DMS114 treated with DMSO at 0.1 percent for 48 hours (cell line): ENCODE data around the gene SLC25A21.

Source experiments
- DNase-seq: peaks from one replicate; lab custom pipeline; 2025; ENCODE audit not compliant: unreplicated experiment; lab: John Stamatoyannopoulos, UW

Gene SLC25A21

DNA sequence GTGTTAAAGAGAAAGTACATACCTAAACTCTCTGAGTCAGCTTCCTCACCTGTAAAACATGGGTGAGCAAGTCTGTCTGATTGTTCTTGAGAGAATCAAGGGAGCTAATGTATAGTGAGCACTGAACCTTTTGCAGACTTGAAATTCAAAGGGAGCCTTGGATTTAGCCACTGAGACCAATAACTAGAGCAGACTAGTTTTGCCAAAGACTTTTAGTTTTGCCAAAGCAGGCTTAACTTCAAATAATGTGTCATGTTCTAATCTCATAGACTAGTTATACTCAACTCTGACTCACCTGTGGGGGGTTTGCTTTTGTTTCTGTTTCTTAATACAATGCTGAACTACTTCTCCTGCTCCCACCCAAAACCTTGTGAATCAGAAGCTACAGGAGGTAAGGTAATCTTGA, 123.7 kb downstream of the SLC25A21 start:
- no peak for DNase-seq

DNA sequence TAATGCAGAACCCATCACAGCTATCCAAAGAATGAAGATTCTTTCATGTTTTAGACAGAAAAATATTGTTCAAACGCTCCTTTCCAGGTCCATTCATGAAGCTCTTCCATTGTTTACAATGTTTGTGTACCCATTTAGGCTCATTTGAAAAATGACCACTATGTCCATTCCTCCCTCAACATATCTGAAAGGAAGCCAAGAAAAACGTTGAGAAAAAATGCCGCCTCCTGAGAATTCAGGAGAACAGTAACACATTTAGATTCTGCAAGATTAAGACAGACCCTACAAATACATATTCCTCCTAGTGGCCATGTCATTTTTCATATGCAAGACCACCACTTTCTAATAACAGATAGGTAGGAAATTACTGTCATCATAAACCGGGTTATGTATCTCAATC, 124.4 kb downstream of the SLC25A21 start:
- DNase-seq = no peak

DNA sequence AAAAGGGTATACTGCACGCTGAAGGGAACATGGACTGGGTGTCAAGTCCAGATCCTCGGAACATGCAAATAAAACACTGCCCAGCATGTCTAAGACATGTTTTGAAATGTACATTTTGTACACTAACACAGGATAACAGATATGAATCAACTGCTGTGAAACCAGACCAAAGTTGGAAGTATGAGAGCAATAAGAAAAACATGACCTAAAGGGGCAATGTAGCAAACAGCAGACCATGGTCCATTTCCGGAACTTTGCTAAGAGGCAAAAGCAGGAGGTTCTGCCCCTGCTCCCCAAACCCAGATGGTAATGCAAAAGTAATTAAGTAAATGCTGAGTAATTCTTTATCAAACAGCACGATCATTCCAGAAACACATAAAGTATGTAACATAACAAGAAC, 125.2 kb downstream of the SLC25A21 start:
- DNase-seq = no peak

DNA sequence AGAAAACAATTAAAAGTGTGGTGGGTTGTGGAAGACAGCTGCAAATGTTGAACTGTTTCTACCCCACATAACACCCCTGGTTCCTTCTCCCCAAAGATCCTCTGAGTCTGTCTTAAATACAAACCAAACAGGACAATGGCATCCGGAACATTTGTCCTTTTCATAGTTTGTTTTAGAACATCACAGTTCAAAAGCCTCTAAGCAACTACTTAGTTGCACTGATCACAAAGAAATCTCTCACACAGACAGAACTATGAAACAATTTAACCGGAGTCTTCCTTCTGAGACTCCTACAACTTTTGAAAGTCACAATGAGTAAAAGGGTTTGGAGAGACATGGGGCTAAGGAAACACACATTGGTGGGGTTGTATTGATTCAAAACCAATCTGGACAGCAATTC, 125.6 kb downstream of the SLC25A21 start:
- DNase-seq = no peak

DNA sequence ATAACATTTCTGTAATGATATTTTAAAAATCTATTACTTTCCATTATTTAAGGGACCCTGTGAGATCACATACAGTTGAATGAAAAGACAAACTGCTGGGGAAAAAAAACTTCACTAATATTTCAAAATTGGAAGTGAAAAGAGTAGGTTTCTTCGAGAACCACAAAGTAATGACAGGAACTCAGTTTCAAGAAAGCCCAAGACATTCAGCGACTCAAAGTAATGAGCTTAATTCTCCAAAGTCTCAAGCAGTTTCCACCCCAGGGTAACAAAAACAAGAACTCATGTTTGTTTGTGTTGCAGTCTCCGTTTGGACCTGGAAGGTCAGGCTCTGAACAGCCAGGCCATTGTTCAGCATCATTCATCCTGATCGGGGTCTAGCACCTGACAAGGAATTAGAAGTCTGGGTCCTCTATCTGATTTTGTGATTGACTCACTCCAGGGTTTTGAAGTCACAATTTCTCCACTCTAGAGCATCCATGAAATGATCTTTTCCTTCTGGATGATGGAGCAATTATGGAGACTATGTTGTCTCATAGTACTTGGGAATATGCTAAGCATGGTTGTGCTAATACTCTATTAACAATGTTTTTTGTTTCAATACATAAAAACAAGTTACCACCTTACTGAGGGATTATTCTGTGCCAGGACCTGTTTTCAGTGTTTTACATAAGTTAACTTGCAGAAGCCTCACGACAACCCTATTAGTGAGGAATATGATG, 126.9 kb downstream of the SLC25A21 start:
- DNase-seq = no peak

DNA sequence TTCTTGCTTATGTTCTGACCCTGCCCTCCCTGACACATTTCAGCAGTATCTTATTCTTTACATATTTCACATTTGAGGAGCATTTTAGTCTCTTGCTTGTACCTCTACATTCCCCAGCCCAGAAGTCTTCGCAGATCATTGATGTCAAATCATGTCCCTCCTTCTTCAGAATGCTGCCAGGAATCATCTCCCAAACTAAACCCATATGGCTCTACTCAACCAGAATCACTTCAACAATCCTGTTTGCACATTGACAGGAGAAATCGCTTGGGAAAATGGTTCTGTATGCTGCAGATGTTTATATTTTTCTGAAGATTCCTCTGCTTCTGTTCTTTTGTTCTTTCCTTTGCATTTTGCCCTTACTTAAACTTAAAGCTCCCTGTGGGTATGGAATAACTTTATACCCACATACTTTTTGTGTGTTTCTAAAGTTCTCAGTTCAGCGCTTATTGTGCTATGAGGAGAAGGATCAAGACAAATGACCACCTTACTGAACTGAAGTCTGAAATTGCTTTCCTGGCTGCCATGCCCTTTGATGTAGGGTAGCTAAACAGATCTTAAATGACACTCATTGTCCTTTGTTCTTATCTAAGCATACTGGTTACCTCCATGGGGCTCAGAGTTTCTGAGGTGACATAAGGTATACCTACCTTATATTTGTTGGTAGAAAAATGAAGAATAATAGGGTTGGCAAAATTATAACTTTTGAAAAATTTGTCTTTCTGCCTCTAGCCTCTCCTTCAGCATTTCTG, 134.6 kb downstream of the SLC25A21 start:
- DNase-seq = no peak

DNA sequence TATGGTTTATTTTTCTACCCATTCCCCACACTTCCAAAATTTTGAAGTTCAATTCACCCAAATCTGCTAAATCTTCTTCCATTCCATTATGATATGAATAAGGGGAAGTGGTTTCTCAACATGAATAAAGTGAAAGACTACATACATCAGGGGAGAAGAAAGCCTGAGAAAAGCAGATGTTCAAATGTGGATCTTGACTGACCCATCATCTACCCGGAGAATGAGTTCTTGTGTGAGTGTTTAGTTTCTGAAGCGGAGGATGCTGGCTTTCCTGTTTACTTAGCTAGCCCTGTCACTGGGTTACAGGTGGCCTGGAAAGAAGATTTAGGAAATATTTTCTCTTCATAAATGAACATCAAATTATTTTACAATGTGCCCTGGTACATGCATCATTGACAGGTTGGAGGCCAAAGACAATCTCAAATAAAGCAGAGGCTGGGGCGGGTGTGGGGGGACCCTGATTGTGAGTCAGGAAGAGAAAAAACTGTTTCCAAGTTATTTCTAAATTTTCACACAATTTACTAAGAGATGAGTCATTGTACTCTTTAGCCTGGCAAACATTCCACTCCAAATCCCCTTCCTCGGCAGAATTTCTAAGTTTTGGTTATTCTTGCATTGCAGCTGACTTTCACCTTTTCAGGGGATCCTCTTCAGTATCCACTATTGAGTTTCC, 135.6 kb downstream of the SLC25A21 start:
- no peak for DNase-seq

DNA sequence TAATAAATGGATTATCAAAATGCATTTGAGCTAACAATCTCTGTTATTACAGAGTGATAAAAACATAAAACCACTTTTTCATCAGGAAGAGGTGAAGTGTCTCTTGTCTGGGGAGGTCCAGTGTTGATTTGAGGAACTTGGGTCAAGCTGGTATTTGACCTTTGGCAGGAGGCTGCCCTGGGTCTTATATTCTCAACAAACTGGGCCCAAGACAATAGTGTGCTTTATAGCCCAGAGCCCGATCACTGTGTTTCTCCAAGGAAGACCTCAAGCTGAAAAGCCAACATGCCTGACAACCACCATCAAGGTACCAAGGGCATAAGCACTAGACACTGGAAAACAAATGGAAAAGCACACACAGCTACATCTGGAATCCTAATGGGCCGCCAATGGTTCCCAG, 137.0 kb downstream of the SLC25A21 start:
- DNase-seq = no peak

DNA sequence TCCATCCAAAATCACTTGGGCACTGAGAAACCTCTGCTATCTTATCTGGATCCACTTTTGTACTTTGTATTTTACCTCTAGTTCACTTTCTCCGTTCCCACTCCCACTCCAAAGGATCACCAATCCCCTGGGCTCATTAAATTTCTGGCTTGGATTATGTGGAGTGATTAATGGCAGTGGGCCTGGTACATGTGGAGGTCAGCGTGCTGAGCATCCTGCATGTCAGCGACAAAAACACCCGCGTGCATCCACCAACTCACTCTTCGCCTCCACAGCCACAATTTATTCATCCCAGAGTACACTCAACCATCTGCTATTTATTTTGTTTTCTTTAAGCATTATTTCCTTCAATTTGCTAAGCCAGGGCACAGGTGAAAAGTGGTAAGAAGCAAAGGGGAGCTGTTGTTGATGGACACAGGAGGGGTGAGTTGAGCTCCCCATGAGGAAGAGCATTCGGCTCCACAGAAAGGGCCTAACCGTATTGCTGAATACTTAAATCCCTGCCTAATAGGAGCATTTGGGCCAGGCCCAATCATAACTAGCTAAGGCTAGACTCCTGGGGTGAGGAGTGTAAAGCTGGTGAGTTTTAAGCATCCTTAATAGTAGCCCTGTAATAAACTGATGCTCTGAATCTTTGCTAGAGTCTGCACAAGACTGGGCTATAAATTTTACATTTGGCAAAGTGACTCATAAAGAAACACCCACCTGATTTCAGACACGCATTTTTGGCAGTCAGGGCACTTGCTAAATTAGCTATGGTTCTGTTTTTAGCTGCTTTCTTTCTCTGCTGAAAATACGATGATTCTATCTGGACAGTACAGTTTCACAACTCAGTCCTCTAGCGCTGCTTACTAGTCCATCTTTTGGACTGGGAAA, 137.8 kb downstream of the SLC25A21 start:
- DNase-seq = no peak

DNA sequence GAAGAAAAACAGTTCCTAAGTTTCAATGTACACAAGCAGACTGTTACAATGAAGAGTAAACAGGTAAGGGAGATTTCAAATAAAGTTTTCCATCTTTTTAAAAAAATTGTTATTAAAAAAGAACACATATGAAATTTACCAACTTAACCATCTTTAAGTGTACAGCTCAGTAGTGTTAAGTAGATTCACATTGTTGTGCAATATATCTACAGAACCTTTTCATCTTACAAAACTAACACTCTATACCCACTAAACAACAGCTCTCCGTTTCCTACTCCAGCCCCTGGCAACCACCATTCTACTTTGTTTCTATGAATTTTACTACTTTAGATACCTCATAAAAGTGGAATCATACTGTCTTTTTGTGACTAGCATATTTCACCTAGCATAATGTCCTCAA, 139.5 kb downstream of the SLC25A21 start:
- DNase-seq = no peak

DNA sequence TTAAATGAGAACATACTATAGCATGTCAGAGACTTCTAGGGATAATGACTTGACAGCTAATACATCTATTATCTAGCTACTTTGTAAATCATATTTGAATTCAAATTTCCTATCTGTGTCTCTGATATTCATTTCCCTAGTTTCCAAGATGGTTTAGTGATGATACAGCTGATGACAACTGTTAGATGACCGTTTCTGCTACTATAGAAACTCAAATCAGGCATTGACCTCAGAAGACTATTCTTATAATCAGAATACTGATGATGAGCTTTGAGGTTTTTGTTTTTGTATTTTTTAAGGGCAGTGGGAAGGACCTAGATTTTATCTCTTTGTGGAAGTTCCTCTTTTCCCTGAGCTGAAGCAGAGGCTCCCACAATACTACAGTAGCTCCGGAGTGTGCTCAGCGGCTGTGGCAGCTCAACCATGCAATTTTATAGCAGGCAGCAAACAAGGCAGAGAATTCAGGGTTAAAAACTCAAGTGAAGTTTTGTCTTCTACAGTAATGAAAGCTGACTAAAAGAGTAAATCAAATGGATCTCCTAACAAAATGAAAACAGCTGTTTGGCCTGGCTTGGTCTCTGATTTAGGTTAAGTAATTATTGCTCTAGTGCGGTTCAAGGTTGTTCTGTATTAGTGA, 145.1 kb downstream of the SLC25A21 start:
- DNase-seq = no peak

DNA sequence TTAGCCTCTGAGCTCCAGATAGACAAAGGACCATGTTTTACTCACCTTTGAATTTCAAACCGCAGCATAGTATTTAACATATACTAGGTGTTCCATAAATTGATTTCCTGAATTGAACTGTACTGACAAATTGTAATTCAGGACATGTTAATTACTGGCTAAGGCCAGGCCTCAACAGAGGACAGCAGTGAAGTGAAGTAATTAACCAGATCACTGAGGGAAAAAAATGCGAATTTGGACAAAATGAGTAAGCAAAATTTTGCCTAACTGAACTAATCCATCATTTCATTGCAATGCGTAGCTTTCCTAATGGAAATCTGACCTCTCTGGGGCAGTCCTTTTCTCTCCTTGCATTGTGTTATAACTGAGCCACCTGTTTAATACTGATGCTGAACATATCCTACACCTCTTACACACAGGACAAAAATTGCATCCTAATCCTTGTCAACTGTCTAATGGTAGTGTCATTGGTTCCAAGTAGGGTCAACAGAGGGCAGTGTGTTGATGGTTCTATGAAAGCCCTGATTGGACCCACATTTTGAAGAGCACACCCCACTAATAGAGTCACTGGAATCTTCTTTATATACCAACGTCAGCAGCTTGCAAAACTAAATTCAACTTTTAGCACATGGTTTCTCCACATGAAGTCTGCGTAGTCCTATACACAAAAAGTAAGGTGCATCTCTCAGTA, 148.4 kb downstream of the SLC25A21 start:
- DNase-seq = no peak

DNA sequence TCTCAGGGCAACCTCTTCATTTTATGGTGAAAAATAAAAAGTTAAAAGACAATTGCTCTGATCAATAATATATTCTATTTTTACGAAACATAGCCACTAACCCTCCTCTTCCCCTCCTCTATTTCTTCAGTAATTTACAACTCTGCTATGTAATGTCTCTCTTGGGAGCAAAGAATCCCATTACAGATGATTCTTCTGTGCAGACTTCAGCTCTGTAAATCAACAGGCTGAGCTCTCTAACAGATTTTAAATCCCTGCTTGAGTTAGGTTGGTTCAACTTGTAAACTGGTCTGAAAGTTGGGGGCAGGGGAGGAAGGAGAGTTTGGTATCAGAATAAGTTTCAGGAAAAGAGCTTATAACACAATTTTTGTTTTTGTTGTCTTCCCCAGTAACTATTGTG, 151.0 kb downstream of the SLC25A21 start:
- DNase-seq = no peak

DNA sequence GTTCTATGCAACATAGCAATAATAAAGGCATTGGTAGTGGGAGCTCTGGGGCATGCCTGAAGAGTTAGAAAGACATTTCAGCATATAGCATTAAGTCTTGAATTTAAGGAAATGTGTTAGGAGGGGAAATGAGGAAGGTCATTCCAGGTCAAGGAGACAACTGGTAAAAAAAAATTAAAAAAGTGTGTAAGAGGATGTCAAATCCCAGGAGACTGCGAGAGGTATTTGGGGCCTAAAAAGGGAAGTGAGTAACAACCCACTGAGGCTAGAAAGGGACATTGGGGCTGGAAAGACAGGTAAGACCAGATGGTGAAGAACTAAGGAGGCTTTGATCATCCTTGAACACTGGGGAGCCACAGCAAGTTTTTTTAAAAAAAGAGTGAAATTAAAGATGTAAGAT, 152.9 kb downstream of the SLC25A21 start:
- DNase-seq = no peak

DNA sequence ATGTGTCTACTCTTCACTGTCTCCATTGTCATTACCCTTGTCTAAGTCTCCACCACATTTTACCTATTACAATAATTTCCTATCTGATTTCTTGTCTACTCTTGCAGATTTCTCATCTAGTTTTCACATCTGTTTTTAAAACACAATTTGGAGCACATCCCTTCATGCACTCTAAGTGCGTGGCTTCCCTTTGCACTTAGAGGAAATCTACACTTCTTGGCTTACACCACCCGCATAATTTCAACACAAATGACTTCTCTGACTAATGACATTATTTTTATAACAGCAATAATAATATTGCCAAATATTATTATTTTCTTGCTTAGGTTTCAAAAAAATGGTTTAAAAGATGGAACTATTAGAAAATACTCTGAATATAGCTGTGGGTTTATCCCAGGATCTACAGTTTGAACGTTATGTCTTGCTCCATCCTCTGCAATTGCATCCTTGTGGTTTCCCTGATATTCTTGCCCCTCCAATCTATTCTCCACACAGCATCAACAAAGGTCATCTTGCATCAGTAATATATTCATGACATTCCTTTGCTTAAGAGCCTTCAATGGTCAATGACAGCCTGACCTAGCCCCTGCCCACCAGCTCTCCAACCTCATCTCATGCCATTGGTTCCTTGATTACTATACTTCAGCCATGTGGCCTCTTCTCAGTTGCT, 153.7 kb downstream of the SLC25A21 start:
- no peak for DNase-seq

DNA sequence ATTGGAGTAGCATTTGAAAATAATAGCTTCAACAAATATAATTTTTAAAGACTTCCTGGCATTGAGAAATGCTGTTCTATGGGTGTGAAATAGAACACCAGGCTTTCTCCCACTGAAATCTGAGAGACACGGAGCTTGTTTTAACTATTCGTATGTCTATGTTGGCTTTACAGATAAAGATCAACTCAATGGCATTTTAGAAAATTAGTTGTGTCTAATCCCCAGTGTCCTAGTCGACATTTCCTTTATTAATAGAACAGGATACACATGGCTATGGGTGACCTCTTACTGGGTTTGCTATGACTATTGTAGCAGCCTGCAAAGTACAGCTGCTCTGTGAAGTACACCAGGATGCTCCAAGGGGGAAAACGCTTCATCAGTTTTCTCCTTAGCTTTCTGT, 159.3 kb downstream of the SLC25A21 start:
- DNase-seq = no peak

DNA sequence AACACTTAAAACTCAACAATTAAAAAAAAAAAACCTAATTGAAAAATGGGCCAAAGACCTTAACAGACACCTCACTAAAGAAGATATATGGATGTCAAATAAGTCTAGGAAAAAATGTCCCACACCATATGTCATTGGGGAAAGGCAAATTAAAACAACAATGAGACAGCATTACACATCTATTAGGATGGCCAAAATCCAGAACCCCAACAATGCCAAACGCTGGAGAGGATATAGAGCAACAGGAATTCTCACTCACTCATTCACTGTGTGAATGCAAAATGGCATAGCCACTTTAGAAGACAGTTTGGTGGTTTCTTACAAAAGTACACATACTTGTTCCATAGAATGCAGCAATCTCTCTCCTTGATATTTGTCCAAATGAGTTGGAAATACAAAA, 173.7 kb downstream of the SLC25A21 start:
- no peak for DNase-seq

DNA sequence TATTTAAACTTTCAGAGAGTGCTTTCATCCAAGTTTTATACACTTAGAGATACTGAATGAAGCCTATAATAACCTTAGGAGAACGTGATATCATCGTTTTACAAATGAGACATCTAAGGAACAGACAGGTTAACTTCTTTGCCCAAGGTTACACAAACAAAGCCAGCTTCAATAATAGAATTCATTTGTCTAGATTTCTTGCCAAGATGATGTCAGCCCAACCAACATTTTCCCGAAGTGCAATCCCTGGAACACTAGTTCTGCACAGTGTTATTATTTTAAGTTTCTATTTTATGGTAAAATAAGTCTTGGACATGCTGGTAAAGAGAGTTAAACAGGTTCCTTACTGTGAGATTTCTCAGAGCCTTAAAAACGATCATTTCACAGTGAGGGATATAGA, 174.6 kb downstream of the SLC25A21 start:
- no peak for DNase-seq

DNA sequence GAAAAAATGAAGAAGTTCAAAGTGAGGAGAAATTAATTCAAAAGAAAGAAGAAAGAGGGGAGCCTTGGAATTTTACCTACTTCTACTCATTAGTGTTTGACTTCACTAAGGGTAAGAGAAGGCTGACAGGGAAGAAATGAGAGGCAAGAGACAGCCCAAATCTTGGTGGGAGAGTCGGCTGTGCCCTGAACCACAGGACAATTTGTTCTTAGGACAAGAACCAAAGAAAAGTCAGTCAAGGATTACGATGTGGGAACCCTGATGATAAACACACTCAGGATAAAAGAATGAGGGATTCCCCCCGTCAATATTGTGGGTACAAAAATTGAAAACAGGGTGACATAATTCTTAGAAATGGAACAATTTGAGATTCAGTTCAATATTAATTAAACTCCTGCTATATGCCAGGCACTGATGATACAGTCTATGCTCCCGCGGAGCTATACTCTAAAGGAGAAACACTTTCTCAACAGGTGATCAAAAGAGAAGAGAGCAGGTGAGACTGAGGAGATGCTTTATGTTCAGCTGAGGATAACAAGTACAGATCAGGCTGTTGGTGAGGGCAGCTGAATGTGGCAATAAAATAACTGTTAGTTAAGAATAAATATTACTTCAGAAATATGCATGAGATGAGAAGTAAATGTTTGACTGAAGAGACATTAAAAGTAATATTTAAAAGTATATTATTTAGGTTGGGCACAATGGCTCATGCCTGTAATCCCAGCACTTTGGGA, 175.4 kb downstream of the SLC25A21 start:
- DNase-seq = no peak
